Erythroblast (primary cell): ENCODE data around the gene ZNF624.
"Not testable (repeated sequence)": the region's sequence is repeated elsewhere in the genome, so short reads cannot be mapped to it uniquely, and the experiment has no call there.

ENCODE experiments used
- GATA1 ChIP-seq: IDR thresholded peaks from 2 replicates; pipeline ENCODE4 v1.6.1; 2011; ENCODE audit warnings: low read depth, mild to moderate bottlenecking, control low read depth, low read length, moderate library complexity
- POLR2A ChIP-seq: IDR thresholded peaks from 2 replicates; pipeline ENCODE4 v1.6.1; 2011; ENCODE audit warnings: mild to moderate bottlenecking, low read length

DNA sequence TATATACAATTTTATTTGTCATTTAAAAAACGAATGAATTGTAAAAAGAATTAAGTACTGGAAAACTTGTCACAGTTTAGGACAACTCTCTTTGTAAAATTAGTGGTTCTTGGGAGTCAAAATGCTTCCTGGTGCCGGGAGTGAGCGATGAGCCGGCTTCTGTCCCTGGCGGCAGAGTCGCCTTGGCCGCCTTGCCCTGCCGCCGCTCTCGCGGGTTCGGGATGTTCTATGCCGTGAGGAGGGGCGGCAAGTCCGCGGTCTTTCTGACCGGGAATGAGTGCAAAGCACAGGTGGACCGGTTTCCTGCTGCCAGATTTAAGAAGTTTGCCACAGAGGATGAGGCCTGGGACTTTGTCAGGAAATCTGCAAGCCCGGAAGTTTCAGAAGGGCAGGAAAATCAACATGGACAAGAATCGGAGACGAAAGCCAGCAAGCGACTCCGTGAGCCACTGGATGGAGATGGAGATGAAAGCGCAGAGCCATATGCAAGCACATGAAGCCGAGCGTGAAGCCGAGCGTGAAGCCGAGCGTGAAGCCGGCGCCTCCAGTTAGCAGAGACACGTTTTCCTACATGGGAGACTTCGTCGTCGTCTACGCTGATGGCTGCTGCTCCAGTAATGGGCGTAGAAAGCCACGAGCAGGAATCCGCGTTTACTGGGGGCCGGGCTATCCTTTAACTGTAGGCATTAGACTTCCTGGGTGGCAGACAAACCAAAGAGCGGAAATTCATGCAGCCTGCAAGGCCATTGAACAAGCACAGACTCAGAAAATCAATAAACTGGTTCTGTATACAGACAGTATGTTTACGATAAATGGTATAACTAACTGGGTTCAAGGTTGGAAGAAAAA, 29.9 kb upstream of the ZNF624 start:
- TF ChIP-seq POLR2A, GATA1: not testable (repeated sequence)
